ENCODE results near the gene LPA. TPM values are rescaled to one million over a fixed set of nuclear protein-coding genes. Genes with fewer than 3 reads are reported as not detected.
"Not testable (repeated sequence)": the region's sequence is repeated elsewhere in the genome, so short reads cannot be mapped to it uniquely, and the experiment has no call there.

Gene LPA
- total and polyA plus RNA-seq, 2 of the 13 experiments (the other 11 are each of a cell fraction or from before 2014, with no cell fraction given) = not detected

DNA sequence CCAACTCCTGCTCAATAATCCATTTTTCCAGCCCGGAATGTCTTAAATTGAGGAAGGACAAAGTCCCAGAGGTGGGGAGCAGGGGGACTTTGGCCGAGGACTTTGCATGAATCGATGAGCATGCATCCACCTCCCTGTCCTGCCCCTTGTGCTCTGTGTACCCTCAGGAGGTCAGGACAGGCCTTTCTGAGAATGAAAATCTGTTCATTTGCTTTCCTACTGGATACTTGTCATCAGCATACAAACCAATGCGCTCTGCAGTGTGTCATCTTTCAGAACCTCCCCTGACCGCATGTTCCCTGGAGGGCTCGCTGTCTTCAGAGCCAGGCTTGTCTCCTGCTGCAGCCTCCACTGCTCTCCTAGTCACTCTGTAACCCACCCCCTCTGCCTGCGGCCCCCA is 40.6 kb upstream of the LPA start (continued):
- TF ChIP-seq MAZ (IDR thresholded peaks at IDR 0.05; ENCODE audit: borderline replicate concordance, low read depth, low read length); SOX6 (IDR thresholded peaks at IDR 0.05): not testable (repeated sequence)
- TF ChIP-seq MAZ (CRISPR knock-in tag; IDR thresholded peaks at IDR 0.05; ENCODE audit: low read depth) (peak; percentile 42; the same call in 1 of the 2 replicates), NR2F1 (CRISPR knock-in tag; IDR thresholded peaks at IDR 0.05) (peak; percentile 36 to 41; a peak in 1 of 4 replicates), ZNF317 (CRISPR knock-in tag; IDR thresholded peaks at IDR 0.05) (0 out of 2 replicates have a peak, but pooled peaks have one; percentile 51), PITX1 (CRISPR knock-in tag; IDR thresholded peaks at IDR 0.05) (peak; percentile 95), NR2C2 (CRISPR knock-in tag; IDR thresholded peaks at IDR 0.05; ENCODE audit: borderline replicate concordance) (peak; percentile 73; the same call in 1 of the 2 replicates), AKAP8 (CRISPR knock-in tag; IDR thresholded peaks at IDR 0.05) (0 out of 2 replicates have a peak, but pooled peaks have one; percentile 47), SOX5 (CRISPR knock-in tag; IDR thresholded peaks at IDR 0.05; ENCODE audit: borderline replicate concordance) (peak; percentile 53; the same call in 1 of the 2 replicates), NFIC (IDR thresholded peaks at IDR 0.05; ENCODE audit: low read length) (peak; percentile 84), RARA (CRISPR knock-in tag; IDR thresholded peaks at IDR 0.05) (peak; percentile 75), ZFX (CRISPR knock-in tag; IDR thresholded peaks at IDR 0.05; ENCODE audit: low read depth) (peak; percentile 47; the same call in 1 of the 2 replicates), PHF21A (CRISPR knock-in tag; IDR thresholded peaks at IDR 0.05) (peak; percentile 95), ZNF598 (CRISPR knock-in tag; IDR thresholded peaks at IDR 0.05; ENCODE audit: borderline replicate concordance) (0 out of 2 replicates have a peak, but pooled peaks have one; percentile 25), REST (IDR thresholded peaks at IDR 0.05; ENCODE audit: borderline replicate concordance in 1 of 2, low read depth in 1 of 2, low read length in 2 of 2) (peak in 1 of 2 experiments; percentile 31; a peak in 1 of 4 replicates), SOX6 (CRISPR knock-in tag; IDR thresholded peaks at IDR 0.05) (peak; percentile 86)
- TF ChIP-seq, protein P1, sequence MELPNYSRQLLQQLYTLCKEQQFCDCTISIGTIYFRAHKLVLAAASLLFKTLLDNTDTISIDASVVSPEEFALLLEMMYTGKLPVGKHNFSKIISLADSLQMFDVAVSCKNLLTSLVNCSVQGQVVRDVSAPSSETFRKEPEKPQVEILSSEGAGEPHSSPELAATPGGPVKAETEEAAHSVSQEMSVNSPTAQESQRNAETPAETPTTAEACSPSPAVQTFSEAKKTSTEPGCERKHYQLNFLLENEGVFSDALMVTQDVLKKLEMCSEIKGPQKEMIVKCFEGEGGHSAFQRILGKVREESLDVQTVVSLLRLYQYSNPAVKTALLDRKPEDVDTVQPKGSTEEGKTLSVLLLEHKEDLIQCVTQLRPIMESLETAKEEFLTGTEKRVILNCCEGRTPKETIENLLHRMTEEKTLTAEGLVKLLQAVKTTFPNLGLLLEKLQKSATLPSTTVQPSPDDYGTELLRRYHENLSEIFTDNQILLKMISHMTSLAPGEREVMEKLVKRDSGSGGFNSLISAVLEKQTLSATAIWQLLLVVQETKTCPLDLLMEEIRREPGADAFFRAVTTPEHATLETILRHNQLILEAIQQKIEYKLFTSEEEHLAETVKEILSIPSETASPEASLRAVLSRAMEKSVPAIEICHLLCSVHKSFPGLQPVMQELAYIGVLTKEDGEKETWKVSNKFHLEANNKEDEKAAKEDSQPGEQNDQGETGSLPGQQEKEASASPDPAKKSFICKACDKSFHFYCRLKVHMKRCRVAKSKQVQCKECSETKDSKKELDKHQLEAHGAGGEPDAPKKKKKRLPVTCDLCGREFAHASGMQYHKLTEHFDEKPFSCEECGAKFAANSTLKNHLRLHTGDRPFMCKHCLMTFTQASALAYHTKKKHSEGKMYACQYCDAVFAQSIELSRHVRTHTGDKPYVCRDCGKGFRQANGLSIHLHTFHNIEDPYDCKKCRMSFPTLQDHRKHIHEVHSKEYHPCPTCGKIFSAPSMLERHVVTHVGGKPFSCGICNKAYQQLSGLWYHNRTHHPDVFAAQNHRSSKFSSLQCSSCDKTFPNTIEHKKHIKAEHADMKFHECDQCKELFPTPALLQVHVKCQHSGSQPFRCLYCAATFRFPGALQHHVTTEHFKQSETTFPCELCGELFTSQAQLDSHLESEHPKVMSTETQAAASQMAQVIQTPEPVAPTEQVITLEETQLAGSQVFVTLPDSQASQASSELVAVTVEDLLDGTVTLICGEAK (IDR thresholded peaks at IDR 0.05) = not testable (repeated sequence)
- TF ChIP-seq, protein P1 (CRISPR knock-in tag; IDR thresholded peaks at IDR 0.05) = peak; percentile 64; the same call in 1 of the 2 replicates
